DND-41 (cell line): ENCODE measurements around the gene PDS5A.

Experiments used
- ATAC-seq: fragments of 200-7000 bp; cut with Tn5 transposase; 3 replicates; pipeline ENCODE4 v1.9.1; 2021; ENCODE audit warnings: low read depth; ENCODE audit not compliant: insufficient read depth
- DNase-seq: peaks from one replicate; pipeline ENCODE4 v3.0.0-alpha.2; 2020
- H2AFZ ChIP-seq: 2 replicates; pipeline ENCODE4 v1.6.0; 2012; ENCODE audit warnings: low read depth, low read length
- H3K27ac ChIP-seq: 2 replicates; pipeline ENCODE4 v1.5.1; 2012; ENCODE audit warnings: low read length, inconsistent platforms
- H3K27me3 ChIP-seq: fragments of 200-600 bp; sonication (generic); 2 replicates; pipeline ENCODE4 v1.6.0; 2012; ENCODE audit warnings: low read length, mild to moderate bottlenecking, inconsistent platforms; ENCODE audit not compliant: insufficient read depth, poor library complexity
- H3K36me3 ChIP-seq: 2 replicates; pipeline ENCODE4 v1.5.1; 2012; ENCODE audit warnings: low read length, inconsistent platforms; ENCODE audit not compliant: insufficient read depth
- H3K4me1 ChIP-seq: 2 replicates; pipeline ENCODE4 v1.5.1; 2012; ENCODE audit warnings: mild to moderate bottlenecking, low read length; ENCODE audit not compliant: insufficient read depth
- H3K4me2 ChIP-seq: 2 replicates; pipeline ENCODE4 v1.6.0; 2012; ENCODE audit warnings: mild to moderate bottlenecking, moderate library complexity, low read length, inconsistent platforms; ENCODE audit not compliant: insufficient read depth
- H3K4me3 ChIP-seq, 2 experiments: fragments of 200-600 bp in 1 of 2; shearing (Covaris generic) in 1 of 2; 2 replicates each; pipeline ENCODE4 v1.5.1; 2012 to 2016; ENCODE audit warnings: inconsistent platforms in 2 of 2, low read length in 2 of 2, mild to moderate bottlenecking in 2 of 2, low read depth in 1 of 2, moderate library complexity in 1 of 2
- H3K79me2 ChIP-seq: 2 replicates; pipeline ENCODE4 v1.6.0; 2012; ENCODE audit warnings: low read length, inconsistent platforms; ENCODE audit not compliant: insufficient read depth
- H3K9ac ChIP-seq: 2 replicates; pipeline ENCODE4 v1.6.0; 2012; ENCODE audit warnings: low read depth, mild to moderate bottlenecking, inconsistent platforms, low read length, moderate library complexity
- H3K9me3 ChIP-seq: 2 replicates; pipeline ENCODE4 v1.5.1; 2012; ENCODE audit warnings: low read length, moderate library complexity, mild to moderate bottlenecking, inconsistent platforms; ENCODE audit not compliant: insufficient read depth, severe bottlenecking
- H4K20me1 ChIP-seq: 2 replicates; pipeline ENCODE4 v1.6.0; 2012; ENCODE audit warnings: low read length; ENCODE audit not compliant: insufficient read depth
- EZH2 ChIP-seq: IDR thresholded peaks from 3 replicates; pipeline ENCODE4 v1.6.1; 2012; ENCODE audit warnings: borderline replicate concordance, low read depth, mild to moderate bottlenecking, moderate library complexity, low read length, inconsistent platforms; ENCODE audit not compliant: severe bottlenecking
- TF ChIP-seq, protein P1 (sequence below): IDR thresholded peaks from 2 replicates; pipeline ENCODE4 v1.5.1; 2012; ENCODE audit warnings: borderline replicate concordance, low read length, moderate library complexity, mild to moderate bottlenecking; ENCODE audit not compliant: poor library complexity, severe bottlenecking; ENCODE audit errors: extremely low read depth

The PDS5A gene

DNA sequence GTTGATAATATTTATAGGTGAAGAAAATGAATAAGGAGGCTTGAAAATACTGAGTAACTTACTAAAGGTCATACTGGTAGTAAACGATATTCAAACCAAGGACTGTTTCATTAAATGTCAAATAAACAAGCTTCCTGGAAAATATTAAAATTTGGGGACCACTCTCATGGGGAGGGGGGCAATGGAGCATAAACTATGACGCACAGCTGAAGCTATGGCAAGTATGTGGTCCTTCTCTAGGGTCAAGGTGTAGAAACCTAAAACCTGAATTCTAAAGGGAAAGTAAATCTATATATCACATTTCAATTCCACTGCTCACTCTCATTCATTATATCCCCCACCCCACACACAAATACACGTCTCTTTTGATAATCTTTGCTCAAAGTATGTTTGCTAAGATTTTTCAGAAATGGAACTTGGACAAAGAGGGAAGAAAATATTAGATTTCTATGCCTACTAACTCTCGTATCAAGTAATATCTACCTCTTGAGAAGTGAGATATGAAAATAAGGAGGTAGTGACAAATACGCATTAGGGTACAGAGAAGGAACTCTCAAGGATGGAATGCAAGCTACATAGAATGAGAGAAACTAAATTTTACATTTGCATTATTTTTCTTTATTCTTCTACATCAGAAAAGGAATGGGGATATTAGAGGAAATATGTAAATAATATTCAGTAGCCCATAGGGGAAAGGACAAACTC, 84.6 kb downstream of the PDS5A start:
- TF ChIP-seq, protein P1, sequence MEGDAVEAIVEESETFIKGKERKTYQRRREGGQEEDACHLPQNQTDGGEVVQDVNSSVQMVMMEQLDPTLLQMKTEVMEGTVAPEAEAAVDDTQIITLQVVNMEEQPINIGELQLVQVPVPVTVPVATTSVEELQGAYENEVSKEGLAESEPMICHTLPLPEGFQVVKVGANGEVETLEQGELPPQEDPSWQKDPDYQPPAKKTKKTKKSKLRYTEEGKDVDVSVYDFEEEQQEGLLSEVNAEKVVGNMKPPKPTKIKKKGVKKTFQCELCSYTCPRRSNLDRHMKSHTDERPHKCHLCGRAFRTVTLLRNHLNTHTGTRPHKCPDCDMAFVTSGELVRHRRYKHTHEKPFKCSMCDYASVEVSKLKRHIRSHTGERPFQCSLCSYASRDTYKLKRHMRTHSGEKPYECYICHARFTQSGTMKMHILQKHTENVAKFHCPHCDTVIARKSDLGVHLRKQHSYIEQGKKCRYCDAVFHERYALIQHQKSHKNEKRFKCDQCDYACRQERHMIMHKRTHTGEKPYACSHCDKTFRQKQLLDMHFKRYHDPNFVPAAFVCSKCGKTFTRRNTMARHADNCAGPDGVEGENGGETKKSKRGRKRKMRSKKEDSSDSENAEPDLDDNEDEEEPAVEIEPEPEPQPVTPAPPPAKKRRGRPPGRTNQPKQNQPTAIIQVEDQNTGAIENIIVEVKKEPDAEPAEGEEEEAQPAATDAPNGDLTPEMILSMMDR: no peak
- TF ChIP-seq EZH2: no peak
- Histone ChIP-seq H3K36me3 (peaks cover 90% of the 10 kb centered on the region), H2AFZ (no peak overlapping the region), H3K9me3 (no peaks in the 10 kb centered on the region), H3K27ac (no peak overlapping the region), H3K79me2 (peaks cover 3% of the 10 kb centered on the region; the same call in 1 of the 2 replicates), H3K4me1 (no peaks in the 10 kb centered on the region), H3K9ac (no peak overlapping the region), H3K27me3 (no peaks in the 10 kb centered on the region), H4K20me1 (no peaks in the 10 kb centered on the region), H3K4me2 (no peak overlapping the region), H3K4me3 (no peak overlapping the region)
- DNase-seq: no peak
- no peak for ATAC-seq

DNA sequence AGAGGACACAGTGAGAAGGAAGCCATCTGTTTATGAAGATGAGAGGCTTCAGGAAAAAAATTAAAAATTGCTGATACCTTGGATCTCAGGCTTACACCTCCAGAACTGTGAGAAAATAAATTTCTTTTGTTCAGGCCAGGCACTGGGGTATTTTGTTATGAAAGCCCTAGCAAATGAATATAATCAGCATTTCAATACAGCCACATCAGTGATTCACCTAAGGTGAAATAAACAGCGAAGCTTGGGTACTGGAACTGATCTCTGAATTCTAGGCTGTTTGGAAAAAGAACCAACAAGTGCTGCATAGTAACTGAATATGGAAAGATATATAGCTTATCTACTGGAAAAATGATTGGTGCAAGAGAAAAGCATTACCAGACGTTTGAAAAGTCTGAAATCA, 88.5 kb downstream of the PDS5A start:
- Histone ChIP-seq H3K9ac (no peak overlapping the region), H3K79me2 (0 out of 2 replicates have a peak, but pooled peaks cover 3% of the 10 kb centered on the region), H3K4me1 (no peaks in the 10 kb centered on the region), H3K27ac (no peak overlapping the region), H3K4me3 (no peak overlapping the region), H3K27me3 (no peaks in the 10 kb centered on the region), H3K9me3 (no peaks in the 10 kb centered on the region), H3K4me2 (no peak overlapping the region), H4K20me1 (no peaks in the 10 kb centered on the region), H2AFZ (no peak overlapping the region), H3K36me3 (peaks cover 89% of the 10 kb centered on the region)
- TF ChIP-seq EZH2: no peak
- TF ChIP-seq, protein P1: no peak
- ATAC-seq (no peak), DNase-seq (no peak)

DNA sequence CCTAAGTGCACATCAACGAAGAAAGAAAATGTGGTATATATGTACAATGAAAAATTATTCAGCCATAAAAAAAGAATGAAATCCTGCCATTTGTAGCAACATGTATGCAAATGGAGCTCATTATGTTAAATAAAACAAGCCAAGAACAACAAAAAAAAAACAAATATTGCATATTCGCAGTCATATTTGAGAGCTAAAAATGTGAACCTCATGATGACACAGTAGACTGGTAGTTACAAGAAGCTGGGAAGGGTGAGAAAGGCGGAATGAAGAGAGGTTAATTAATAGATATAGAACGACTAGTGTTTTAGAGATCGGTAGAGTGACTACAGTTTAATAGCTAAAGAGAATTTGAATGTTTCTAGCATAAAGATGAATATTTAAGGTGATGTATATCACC, 89.2 kb downstream of the PDS5A start:
- H3K79me2 ChIP-seq: 0 out of 2 replicates have a peak, but pooled peaks cover 3% of the 10 kb centered on the region
- no peak overlapping the region for H2AFZ ChIP-seq
- no peaks in the 10 kb centered on the region for H3K4me1 ChIP-seq
- H3K9ac ChIP-seq: no peak overlapping the region
- no peak overlapping the region for H3K4me3 ChIP-seq
- H3K27me3 ChIP-seq: no peaks in the 10 kb centered on the region
- no peaks in the 10 kb centered on the region for H3K9me3 ChIP-seq
- ATAC-seq (no peak), DNase-seq (no peak)
- TF ChIP-seq EZH2: no peak
- TF ChIP-seq, protein P1: no peak
- no peak overlapping the region for H3K4me2 ChIP-seq
- no peaks in the 10 kb centered on the region for H4K20me1 ChIP-seq
- no peak overlapping the region for H3K27ac ChIP-seq
- H3K36me3 ChIP-seq: peaks cover 88% of the 10 kb centered on the region
